H1 (cell line): ENCODE results near the gene PLEKHA5. TPM values are rescaled to one million over a fixed set of nuclear protein-coding genes. Genes with fewer than 3 reads are reported as not detected.

Experiments
- ATF2 ChIP-seq: IDR thresholded peaks from 2 replicates; pipeline ENCODE4 v1.6.1; 2012; ENCODE audit warnings: low read length, inconsistent platforms
- CTCF ChIP-seq, 3 experiments: IDR thresholded peaks; 1 replicate in 2 of 3; 2 replicates in 1 of 3; pipeline versions ENCODE4 v1.5.1 to v1.6.1; 2011; ENCODE audit warnings: low read length in 3 of 3, mild to moderate bottlenecking in 3 of 3, inconsistent platforms in 2 of 3, low read depth in 1 of 3, moderate library complexity in 1 of 3; ENCODE audit not compliant: insufficient read depth in 1 of 3; ENCODE audit errors: control extremely low read depth in 1 of 3
- EZH2 ChIP-seq: fragments of 200-600 bp; sonication (generic); IDR thresholded peaks from 2 replicates; pipeline ENCODE4 v1.7.1; 2012; ENCODE audit warnings: low read depth, mild to moderate bottlenecking, moderate library complexity, low read length, inconsistent platforms; ENCODE audit not compliant: severe bottlenecking
- FOSL1 ChIP-seq: IDR thresholded peaks from 2 replicates; pipeline ENCODE4 v1.6.1; 2011; ENCODE audit warnings: mild to moderate bottlenecking, low read depth, low read length, moderate library complexity; ENCODE audit not compliant: insufficient read depth
- KDM1A ChIP-seq: fragments of 200-600, 300-600 bp; sonication (generic); IDR thresholded peaks from 2 replicates; pipeline ENCODE4 v1.7.1; 2016; ENCODE audit warnings: mild to moderate bottlenecking, low read length, borderline replicate concordance
- NRF1 ChIP-seq: IDR thresholded peaks from 2 replicates; pipeline ENCODE4 v1.6.1; 2011; ENCODE audit warnings: mild to moderate bottlenecking, low read depth, low read length, improper control_type of control experiment
- POLR2AphosphoS5 ChIP-seq: IDR thresholded peaks from 2 replicates; pipeline ENCODE4 v1.6.1; 2011; ENCODE audit warnings: low read depth, low read length
- RNF2 ChIP-seq: fragments of 200-900, 300-1000 bp; sonication (generic); IDR thresholded peaks from 2 replicates; pipeline ENCODE4 v1.7.1; 2016; ENCODE audit warnings: borderline replicate concordance, low read depth, mild to moderate bottlenecking, antibody characterized with exemption, low read length; ENCODE audit not compliant: poor library complexity, severe bottlenecking; ENCODE audit errors: missing control alignments
- SUZ12 ChIP-seq: fragments of 200-600 bp; sonication (generic); IDR thresholded peaks from 2 replicates; pipeline ENCODE4 v1.6.1; 2012; ENCODE audit warnings: mild to moderate bottlenecking, inconsistent platforms, low read length, moderate library complexity, mixed read lengths
- polyA plus RNA-seq, 7 experiments: library from polyadenylated mRNA; depleted of rRNA in 3 of 7; stranded (reverse) in 5 of 7; unstranded in 2 of 7; fragments of >200 nt in 5 of 7; fragments of 200-250 nt in 2 of 7; gene quantifications; 1 replicate in 5 of 7; 2 replicates in 1 of 7; 4 replicates in 1 of 7; pipeline versions ENCODE4 v1.2.1 to v1.2.3, GENCODE V29; 2011 to 2013; ENCODE audit warnings: missing spikeins in 2 of 7, mixed read lengths in 2 of 7
- total RNA-seq: library from RNA; stranded (reverse); fragmentation: NEBNext Ultra II Directional; extraction: Animal tissue kit (Norgen Biotek cat#: 25700); gene quantifications from 2 replicates; pipeline ENCODE4 v1.2.1, GENCODE V29; 2021

PLEKHA5 gene
- total and polyA plus RNA-seq, 2 of the 8 experiments (the other 6 are each of a cell fraction or from before 2014, with no cell fraction given): 17.2 to 66.1 TPM

- TF ChIP-seq ATF2 (no peak), RNF2 (no peak), FOSL1 (no peak), CTCF (IDR thresholded peaks at IDR 0.05; ENCODE audit: control extremely low read depth in 1 of 3, insufficient read depth in 1 of 3, low read depth in 1 of 3, low read length in 3 of 3) (no peak), SUZ12 (no peak), POLR2AphosphoS5 (no peak), KDM1A (no peak), NRF1 (no peak), EZH2 (no peak)
Observed at GRCh38 chr12:19248929-19249602, 119.5 kb downstream of the PLEKHA5 start (continued).
